Ascending aorta (tissue), 2 donors: Measurements from ENCODE around the gene ANKRD50. TPM values are rescaled to one million over a fixed set of nuclear protein-coding genes. Genes with fewer than 3 reads are reported as not detected.

ENCODE experiments used
- DNase-seq, 2 donors: peaks; one replicate each; pipeline ENCODE4 v3.0.0-alpha.2; 2019; ENCODE audit warnings: low spot score in 2 of 2
- H3K27ac ChIP-seq, 2 donors: fragments of 200-600 bp; sonication (generic); one replicate each; pipeline ENCODE4 v1.5.1; 2016 to 2017; ENCODE audit warnings: mild to moderate bottlenecking in 1 of 2
- H3K27me3 ChIP-seq: fragments of 200-600 bp; sonication (generic); one replicate; pipeline ENCODE4 v1.5.1; 2017
- H3K36me3 ChIP-seq, 2 donors: fragments of 200-600 bp; sonication (generic); one replicate each; pipeline ENCODE4 v1.5.1; 2016
- H3K4me1 ChIP-seq, 2 donors: fragments of 200-600 bp; sonication (generic); one replicate each; pipeline ENCODE4 v1.5.1; 2016 to 2017; ENCODE audit warnings: mild to moderate bottlenecking in 1 of 2
- H3K4me3 ChIP-seq, 2 donors: fragments of 200-600 bp; sonication (generic); one replicate each; pipeline ENCODE4 v1.5.1; 2016 to 2017; ENCODE audit warnings: mild to moderate bottlenecking in 1 of 2
- H3K9me3 ChIP-seq, 2 donors: fragments of 200-600 bp; sonication (generic); one replicate each; pipeline ENCODE4 v1.5.1; 2016
- intact Hi-C: fragments of 100-400 bp; cut with DNase I; formaldehyde crosslinking; loops from one replicate; pipeline ENCODE4 v1.15.1; 2023
- total RNA-seq: library from RNA; depleted of rRNA; stranded (reverse); fragments of >200 nt; gene quantifications from one replicate; pipeline ENCODE4 v1.1.0, GENCODE V29; 2016
- TF ChIP-seq, protein P1 (sequence below), 3 experiments: fragments of 200-600 bp in 2 of 3; fragments of 450-650 bp in 1 of 3; sonication (generic) in 2 of 3; IDR thresholded peaks; one replicate each; pipeline ENCODE4 v1.5.1; 2016 to 2019; ENCODE audit warnings: antibody characterized with exemption in 3 of 3, mild to moderate bottlenecking in 1 of 3, moderate library complexity in 1 of 3

The ANKRD50 gene
- total RNA-seq, 1 donor from 2014 or later, result 26.9 TPM

DNA sequence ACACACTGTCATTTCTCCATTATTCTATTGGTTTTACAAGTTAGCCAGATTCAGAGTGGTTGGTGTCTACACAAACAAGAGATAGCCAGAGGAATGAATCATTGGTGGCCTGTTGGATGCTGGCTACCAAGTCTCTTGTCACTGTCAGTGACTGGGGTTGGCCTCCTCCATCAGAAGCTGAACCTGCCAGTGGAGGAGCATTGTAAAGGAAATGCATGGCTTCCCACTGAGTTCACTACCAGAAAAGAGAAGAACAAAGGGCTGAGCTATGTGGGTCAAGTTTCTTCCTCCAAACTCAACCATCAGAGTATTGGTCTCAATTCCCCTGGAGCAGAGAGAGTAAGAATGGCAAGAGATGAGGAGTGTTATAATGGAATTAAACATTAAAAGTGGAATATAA lies 26.5 kb upstream of the ANKRD50 start:
- H3K36me3 ChIP-seq, result no peaks in the 10 kb centered on the region
- TF ChIP-seq, protein P1, sequence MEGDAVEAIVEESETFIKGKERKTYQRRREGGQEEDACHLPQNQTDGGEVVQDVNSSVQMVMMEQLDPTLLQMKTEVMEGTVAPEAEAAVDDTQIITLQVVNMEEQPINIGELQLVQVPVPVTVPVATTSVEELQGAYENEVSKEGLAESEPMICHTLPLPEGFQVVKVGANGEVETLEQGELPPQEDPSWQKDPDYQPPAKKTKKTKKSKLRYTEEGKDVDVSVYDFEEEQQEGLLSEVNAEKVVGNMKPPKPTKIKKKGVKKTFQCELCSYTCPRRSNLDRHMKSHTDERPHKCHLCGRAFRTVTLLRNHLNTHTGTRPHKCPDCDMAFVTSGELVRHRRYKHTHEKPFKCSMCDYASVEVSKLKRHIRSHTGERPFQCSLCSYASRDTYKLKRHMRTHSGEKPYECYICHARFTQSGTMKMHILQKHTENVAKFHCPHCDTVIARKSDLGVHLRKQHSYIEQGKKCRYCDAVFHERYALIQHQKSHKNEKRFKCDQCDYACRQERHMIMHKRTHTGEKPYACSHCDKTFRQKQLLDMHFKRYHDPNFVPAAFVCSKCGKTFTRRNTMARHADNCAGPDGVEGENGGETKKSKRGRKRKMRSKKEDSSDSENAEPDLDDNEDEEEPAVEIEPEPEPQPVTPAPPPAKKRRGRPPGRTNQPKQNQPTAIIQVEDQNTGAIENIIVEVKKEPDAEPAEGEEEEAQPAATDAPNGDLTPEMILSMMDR (IDR thresholded peaks at IDR 0.05), result no peak
- H3K27me3 ChIP-seq, result no peaks in the 10 kb centered on the region
- H3K4me1 ChIP-seq, result no peaks in the 10 kb centered on the region
- DNase-seq, result no peak
- no peak overlapping the region for H3K27ac ChIP-seq
- H3K4me3 ChIP-seq, result no peak overlapping the region
- intact Hi-C loops, result no loop called here
- H3K9me3 ChIP-seq, result no peaks in the 10 kb centered on the region

DNA sequence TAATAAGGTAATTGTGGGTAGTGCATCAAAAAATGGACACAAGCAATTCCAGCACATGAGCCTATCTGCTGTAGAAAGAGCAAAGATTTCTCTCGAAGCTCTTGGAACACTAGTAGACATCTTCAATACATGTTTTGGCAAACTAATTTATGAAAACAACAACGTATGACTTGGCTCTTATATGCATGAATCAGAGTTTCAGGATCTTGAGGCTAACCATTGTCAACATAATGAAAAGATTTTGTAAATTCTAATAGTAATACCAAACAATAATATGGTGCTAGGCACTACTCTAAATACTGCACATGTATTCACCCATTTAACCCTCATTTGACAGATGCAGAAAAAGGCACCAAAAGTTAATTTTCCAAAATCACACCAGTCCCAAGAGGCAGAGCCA lies 25.1 kb upstream of the ANKRD50 start:
- no peaks in the 10 kb centered on the region for H3K27me3 ChIP-seq
- TF ChIP-seq, protein P1 (IDR thresholded peaks at IDR 0.05), result no peak
- H3K27ac ChIP-seq, result no peak overlapping the region
- H3K4me1 ChIP-seq, result no peaks in the 10 kb centered on the region
- intact Hi-C loops, result no loop called here
- H3K4me3 ChIP-seq, result no peak overlapping the region
- H3K36me3 ChIP-seq, result no peaks in the 10 kb centered on the region
- DNase-seq, result no peak
- no peaks in the 10 kb centered on the region for H3K9me3 ChIP-seq

DNA sequence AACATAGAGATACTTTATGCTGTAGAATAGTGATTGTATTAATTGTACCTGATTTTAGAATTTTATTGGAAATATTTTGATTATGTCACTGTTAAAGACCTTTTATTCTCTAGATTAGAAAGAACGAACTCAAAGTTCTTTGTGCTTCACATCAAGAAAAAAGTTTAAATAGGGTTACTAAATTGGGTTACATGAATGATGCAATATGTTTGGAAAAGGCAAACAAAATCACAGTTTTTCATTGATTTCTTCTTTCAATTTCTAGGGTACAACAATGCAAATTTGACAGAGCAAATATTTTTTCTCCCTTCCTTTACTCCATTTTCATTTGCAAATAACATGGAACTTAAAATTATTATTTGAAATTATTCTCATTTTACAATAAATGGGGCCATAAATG lies 24.0 kb upstream of the ANKRD50 start:
- no peak for DNase-seq
- Histone ChIP-seq H3K36me3 (no peaks in the 10 kb centered on the region), H3K27me3 (no peaks in the 10 kb centered on the region), H3K27ac (no peak overlapping the region), H3K4me3 (no peak overlapping the region), H3K9me3 (no peaks in the 10 kb centered on the region), H3K4me1 (no peaks in the 10 kb centered on the region)
- intact Hi-C loops, result no loop called here
- TF ChIP-seq, protein P1 (IDR thresholded peaks at IDR 0.05), result no peak

DNA sequence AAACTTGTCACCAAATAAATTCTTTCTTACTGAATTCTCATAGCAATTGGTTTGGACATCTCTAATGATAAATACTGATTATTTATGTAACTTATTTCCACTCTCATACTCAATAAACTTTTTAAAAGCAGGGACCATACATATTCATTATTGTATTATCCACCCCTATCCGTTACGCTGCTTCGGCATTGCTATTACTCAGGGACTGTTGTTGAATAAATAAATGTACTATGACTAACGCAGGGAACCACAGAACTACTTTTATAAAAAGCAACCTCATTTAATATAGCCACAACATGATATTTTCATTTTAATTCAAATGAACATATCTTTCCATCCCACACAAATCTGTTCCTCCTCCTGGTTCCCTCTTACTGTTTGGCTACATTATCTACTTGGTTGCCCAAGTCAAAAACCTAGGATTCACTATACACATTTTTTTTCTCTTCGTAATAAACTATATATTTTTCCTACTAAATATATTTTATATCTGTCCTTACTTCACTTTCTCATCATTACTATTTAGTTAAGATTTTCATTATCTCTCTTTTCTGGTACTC lies 14.9 kb upstream of the ANKRD50 start:
- no peaks in the 10 kb centered on the region for H3K36me3 ChIP-seq

DNA sequence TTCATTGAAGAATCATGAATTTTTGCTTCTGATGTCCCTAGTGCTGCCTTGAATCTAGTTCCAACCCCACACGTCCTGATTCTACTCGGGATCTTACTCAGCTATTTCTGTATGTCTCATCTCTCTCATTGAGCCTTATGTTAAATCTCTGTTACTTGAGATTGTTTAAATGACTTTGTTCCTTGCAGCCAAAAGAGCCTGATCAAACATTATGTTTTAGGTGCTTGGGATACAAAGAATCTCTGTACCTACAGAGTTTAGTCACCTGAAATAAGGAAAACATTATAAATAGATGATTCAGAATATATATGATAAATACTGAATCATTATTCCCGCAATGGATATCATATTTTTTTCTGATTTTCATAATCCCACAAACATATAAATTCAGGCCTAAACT lies 13.7 kb upstream of the ANKRD50 start:
- Histone ChIP-seq H3K9me3 (no peaks in the 10 kb centered on the region), H3K36me3 (no peaks in the 10 kb centered on the region), H3K4me1 (no peaks in the 10 kb centered on the region), H3K4me3 (no peak overlapping the region), H3K27me3 (no peaks in the 10 kb centered on the region), H3K27ac (no peak overlapping the region)
- TF ChIP-seq, protein P1 (IDR thresholded peaks at IDR 0.05), result no peak
- no peak for DNase-seq
- intact Hi-C loops, result no loop called here

More for the DNA sequence above, 14.9 kb upstream of the ANKRD50 start:
- Histone ChIP-seq H3K27ac (no peak overlapping the region), H3K4me3 (no peak overlapping the region), H3K4me1 (no peaks in the 10 kb centered on the region), H3K9me3 (no peaks in the 10 kb centered on the region), H3K27me3 (no peaks in the 10 kb centered on the region)
- intact Hi-C loops, result no loop called here
- DNase-seq, result no peak
- TF ChIP-seq, protein P1 (IDR thresholded peaks at IDR 0.05), result no peak

DNA sequence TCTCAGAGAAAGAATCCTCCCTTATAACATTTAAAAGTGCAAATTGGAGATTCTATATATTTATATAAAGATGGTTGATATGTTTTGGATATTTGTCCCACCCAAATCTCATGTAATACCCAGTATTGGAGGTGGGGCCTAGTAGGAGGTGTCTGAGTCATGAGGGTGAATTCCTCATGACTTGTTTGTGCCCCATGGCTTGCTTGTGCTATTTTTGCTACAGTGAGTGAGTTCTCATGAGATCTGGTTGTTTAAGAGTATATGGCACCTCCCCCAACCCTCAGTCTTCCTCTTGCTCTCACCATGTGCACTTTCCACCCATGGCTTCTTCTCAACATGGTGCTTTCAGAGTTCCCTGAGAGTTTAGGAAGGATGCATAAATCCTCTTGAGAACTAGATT lies 9.5 kb upstream of the ANKRD50 start:
- intact Hi-C loops, result no loop called here

More for the DNA sequence above, 9.5 kb upstream of the ANKRD50 start:
- TF ChIP-seq, protein P1 (IDR thresholded peaks at IDR 0.05), result no peak
- no peak overlapping the region for H3K4me3 ChIP-seq
- no peak overlapping the region for H3K27ac ChIP-seq
- H3K36me3 ChIP-seq, result no peaks in the 10 kb centered on the region
- no peaks in the 10 kb centered on the region for H3K9me3 ChIP-seq
- H3K27me3 ChIP-seq, result no peaks in the 10 kb centered on the region
- DNase-seq, result no peak
- no peaks in the 10 kb centered on the region for H3K4me1 ChIP-seq
